HK-2 (cell line): ENCODE data around the gene PAPPA2.
"Not testable (repeated sequence)": the region's sequence is repeated elsewhere in the genome, so short reads cannot be mapped to it uniquely, and the experiment has no call there.

ENCODE experiments used
- DNase-seq: peaks from one replicate; pipeline ENCODE4 v3.0.0-alpha.2; 2018; ENCODE audit not compliant: unreplicated experiment

Gene PAPPA2

GRCh38 chr1:176604461-176604860, 141.5 kb downstream of the PAPPA2 start:
- no peak for DNase-seq

- DNase-seq, result no peak
These were observed 142.2 kb downstream of the PAPPA2 start for GRCh38 chr1:176605176-176605575.

GRCh38 chr1:176609556-176610408, 146.8 kb downstream of the PAPPA2 start:
- no peak for DNase-seq

GRCh38 chr1:176612791-176613190, 149.8 kb downstream of the PAPPA2 start:
- DNase-seq, result no peak

GRCh38 chr1:176617881-176618280, 154.9 kb downstream of the PAPPA2 start:
- no peak for DNase-seq

- DNase-seq, result no peak
These were observed 156.3 kb downstream of the PAPPA2 start for GRCh38 chr1:176619261-176619660.

GRCh38 chr1:176625365-176625764, 162.4 kb downstream of the PAPPA2 start:
- no peak for DNase-seq

- no peak for DNase-seq
These were observed 163.6 kb downstream of the PAPPA2 start for GRCh38 chr1:176626572-176627061.

- DNase-seq, result no peak
These were observed 165.8 kb downstream of the PAPPA2 start for GRCh38 chr1:176628775-176629174.

- not testable (repeated sequence) for DNase-seq
These were observed 171.8 kb downstream of the PAPPA2 start for GRCh38 chr1:176634733-176635132.

GRCh38 chr1:176638713-176639526, 175.9 kb downstream of the PAPPA2 start:
- DNase-seq, result no peak

- DNase-seq, result peak; percentile 4
These were observed 180.6 kb downstream of the PAPPA2 start for GRCh38 chr1:176643536-176643935.

- DNase-seq, result no peak
These were observed 185.6 kb downstream of the PAPPA2 start for GRCh38 chr1:176648556-176648955.

- peak; percentile 42 for DNase-seq
These were observed 193.5 kb downstream of the PAPPA2 start for GRCh38 chr1:176656257-176656995.

GRCh38 chr1:176669782-176670181, 206.8 kb downstream of the PAPPA2 start:
- DNase-seq, result no peak

- no peak for DNase-seq
These were observed 207.9 kb downstream of the PAPPA2 start for GRCh38 chr1:176670853-176671252.

GRCh38 chr1:176682830-176683535, 220.0 kb downstream of the PAPPA2 start:
- no peak for DNase-seq

- peak; percentile 31 for DNase-seq
These were observed 228.6 kb downstream of the PAPPA2 start for GRCh38 chr1:176691251-176692228.

GRCh38 chr1:176692431-176692830, 229.5 kb downstream of the PAPPA2 start:
- DNase-seq, result no peak
